Breast epithelium (tissue), 3 donors: ENCODE results near the gene PRDM11.

Source experiments
- CTCF ChIP-seq, 3 donors: fragments of 450-650 bp; IDR thresholded peaks; one replicate each; pipeline ENCODE4 v1.5.1; 2016 to 2017; ENCODE audit warnings: antibody characterized with exemption in 3 of 3, mild to moderate bottlenecking in 3 of 3, moderate library complexity in 3 of 3
- POLR2AphosphoS5 ChIP-seq, 3 donors: sonication (generic); formaldehyde crosslinking; IDR thresholded peaks; one replicate each; pipeline ENCODE4 v1.6.1; 2017; ENCODE audit warnings: antibody characterized with exemption in 3 of 3

GRCh38 chr11:45263773-45264172 lies 117.3 kb downstream of the PRDM11 start:
- TF ChIP-seq POLR2AphosphoS5 (IDR thresholded peaks at IDR 0.05) (no peak), CTCF (IDR thresholded peaks at IDR 0.05) (no peak)
